ENCODE results near the gene BCL11A.

The BCL11A gene

DNA sequence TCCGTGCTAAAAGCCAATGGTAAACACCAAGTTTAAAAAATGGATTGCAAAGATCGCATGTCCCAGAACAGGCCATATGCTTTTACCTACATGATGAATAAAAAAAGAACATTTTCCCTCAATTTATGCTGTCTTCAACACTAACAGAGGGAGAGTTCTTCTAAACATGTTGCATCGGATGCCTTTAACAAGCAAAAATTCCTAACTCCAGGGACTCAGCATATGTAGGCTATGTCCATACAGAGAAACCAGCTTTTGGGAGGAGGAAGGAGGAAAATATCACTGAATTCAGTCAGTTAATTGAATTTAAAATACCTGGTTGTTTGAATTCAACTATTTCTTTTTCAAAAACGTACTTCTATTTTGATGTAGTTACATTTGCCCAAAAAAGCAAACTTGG lies 28.6 kb downstream of the BCL11A start:
- no peak for DNase-seq

DNA sequence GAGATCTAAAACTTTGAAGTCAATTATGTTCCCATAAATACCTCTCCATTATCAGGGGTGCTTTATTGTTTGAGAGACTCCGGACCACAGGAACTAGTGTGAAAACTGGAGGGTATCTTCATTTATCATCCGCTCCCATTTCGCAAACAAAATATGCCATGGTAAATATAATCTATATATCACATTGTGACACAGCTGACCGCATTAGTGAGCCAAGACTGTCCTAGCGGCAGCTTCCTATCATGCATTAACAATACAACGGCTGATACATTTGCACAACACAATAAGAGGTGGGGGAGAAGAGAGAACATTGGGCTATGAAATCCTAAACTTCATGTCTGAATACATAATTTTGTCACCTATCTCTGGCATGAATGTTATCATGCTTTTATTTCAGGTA lies 29.5 kb downstream of the BCL11A start:
- no peak for DNase-seq

DNA sequence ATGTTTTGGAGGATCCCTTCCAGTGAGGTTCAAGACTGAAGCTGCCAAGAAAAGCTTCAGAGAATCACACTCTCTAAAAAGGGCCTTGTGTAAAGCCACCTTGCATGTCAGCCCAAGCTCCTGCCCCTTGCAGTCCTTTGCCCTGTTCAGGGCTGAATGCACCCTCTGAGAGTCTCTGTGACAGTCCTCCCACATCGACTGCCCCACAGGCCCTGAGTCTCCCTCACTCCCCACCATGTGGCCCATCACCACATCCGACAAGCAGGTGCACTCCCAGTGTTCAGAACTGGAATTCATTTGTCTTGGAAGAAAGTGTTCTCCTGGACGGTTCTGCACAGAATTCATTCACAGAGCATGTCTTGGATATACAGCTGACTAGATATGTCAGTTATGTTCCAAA lies 31.0 kb downstream of the BCL11A start:
- DNase-seq: no peak

DNA sequence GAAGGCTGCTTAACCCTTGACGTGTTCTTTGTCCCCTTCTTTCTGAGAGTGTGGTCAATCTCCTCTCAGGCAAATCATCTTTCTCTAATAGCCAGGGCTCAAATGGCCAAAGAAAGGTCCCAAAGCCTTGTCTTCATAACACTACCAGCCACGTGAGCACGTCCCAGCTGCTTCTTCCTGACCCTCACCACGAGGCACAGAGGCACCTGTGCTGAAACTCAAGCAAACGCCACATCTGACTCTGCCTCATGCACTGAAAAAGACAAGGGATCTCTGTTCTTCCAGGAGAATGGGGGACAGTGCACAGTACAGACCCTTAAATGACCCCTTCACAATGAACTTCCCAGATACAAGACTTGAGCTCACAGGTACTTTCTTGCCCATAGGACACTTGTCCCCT lies 31.8 kb downstream of the BCL11A start:
- no peak for DNase-seq

- peak in 1 of 3 experiments; percentile 75 for DNase-seq
These were observed 32.4 kb downstream of the BCL11A start for GRCh38 chr2:60520917-60521539.

DNA sequence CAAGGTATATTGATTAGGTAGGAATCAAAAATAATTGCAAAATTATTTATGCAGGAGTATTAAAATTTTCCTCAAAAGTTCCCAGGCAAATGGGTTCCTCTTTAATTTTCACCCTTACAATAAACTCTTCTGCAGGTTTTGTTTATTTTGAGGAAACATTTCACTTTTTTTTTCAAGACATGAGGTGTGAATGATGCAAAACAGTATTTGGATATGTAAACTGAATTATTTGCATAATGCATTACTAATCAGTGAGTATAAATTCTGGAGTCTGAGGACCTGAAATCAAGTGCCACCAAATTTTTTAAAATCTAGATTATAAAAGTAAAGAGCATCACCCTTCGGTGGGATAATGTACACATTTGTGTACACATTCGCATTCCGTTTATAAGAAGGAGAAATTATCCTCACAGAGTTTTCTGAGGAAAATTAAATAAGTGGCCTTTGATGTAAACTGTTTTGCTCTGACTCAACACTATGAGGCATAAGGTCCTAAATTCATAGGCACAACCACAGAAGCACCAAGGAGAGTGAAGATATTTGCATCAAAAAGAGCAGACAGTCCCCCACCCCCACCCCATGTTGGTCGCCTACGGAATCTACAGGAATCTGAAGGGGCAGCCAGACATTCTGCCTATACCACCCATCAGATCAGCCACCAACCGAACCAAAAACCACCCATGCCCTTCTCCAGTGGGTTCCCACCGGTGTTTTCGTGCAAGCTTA lies 33.1 kb downstream of the BCL11A start:
- DNase-seq: no peak

DNA sequence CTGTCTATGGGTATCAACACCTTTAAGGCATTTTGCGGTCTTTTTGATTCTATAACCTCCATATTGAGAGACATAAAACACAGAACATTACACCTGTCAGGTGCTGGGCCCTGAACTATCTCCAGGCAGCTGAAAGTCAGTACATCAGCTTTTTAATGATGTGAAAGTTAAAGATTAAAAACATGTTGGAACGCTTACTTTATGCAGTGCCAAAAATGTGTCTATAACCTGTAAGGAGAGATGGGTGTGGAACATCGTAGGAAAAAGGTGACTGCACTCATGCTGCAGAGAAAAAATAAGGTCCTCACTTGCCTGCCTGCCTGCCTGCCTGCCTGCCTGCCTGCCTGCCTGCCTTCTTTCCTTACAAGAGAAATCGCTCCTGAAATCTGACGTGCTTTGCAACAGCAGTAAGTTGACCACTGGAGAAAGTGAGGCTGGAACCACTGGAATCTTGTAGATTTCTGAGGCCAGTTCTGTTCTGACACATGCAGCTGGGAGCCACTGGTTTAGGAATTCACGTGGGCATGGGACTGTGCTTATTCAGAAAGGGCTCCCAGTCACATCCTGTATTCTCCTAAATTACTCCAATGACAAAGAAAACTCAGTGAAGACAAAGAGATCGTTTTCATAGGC lies 34.1 kb downstream of the BCL11A start:
- DNase-seq: no peak

GRCh38 chr2:60518567-60518966 lies 34.9 kb downstream of the BCL11A start:
- no peak for DNase-seq

DNA sequence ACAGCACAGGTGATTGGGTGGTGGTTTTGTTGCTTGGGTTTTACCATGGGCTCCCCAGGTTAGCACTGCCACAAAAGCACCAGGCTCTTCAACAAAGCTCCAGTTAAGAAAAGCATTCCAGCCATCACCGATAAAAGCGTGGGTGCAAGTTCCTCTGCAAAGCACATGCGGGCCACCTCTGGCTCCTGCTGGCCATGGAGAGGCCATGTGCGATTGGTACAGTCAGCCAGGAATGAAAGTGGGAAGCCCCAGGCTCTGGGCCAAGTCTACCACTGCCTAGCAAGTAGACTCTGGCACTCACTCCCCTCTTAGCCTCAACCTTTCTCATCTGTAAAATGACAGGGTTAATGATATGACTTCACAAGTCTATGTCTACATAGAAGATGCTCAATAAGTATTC lies 36.0 kb downstream of the BCL11A start:
- no peak for DNase-seq

- DNase-seq: no peak
These were observed 36.6 kb downstream of the BCL11A start for GRCh38 chr2:60516826-60517225.

GRCh38 chr2:60516383-60516811 lies 37.1 kb downstream of the BCL11A start:
- no peak for DNase-seq

DNA sequence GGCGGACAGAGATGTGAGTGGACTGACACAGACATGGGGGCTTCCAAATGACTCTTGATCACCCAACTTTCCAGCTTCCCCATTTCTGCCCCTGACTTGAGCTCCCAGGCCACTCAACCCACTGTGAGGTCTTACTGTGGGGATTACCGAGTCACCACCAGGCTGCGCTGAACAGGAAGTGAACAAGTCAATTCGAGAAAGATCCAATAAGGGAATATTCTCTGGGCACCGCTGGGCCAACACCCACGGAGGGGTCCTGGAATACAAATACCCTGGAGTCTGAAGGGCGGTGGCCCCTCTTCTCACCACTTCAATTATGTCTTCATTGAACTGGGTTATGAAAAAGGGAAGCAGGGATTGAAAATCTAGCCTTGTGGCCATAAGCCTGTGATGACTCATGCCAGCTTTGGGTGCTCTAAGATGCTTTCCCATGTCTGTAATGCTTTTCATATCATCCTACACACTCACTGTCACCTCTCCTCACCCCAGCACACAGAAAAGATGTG lies 37.7 kb downstream of the BCL11A start:
- no peak for DNase-seq

- no peak for DNase-seq
These were observed 39.5 kb downstream of the BCL11A start for GRCh38 chr2:60513996-60514395.

- no peak for DNase-seq
These were observed 40.3 kb downstream of the BCL11A start for GRCh38 chr2:60513191-60513590.

DNA sequence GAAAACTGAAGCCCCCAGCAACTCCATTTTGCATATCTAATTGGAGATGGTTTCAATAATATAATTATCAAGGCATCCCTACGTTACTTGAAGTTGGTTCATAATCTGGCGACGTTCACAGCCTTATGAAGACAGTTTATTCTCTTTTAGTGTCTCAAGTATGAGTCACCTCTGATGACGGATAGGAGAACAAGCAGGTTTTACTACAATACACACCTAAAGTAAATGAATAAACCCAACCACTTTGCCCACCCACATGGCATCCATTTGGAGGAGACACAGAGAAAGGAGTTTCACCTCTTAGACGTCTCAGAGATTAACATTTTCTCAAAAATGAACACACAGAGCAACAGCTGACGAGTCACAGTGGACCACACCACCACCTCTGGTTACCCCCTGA lies 40.8 kb downstream of the BCL11A start:
- DNase-seq: no peak

GRCh38 chr2:60512062-60512622 lies 41.3 kb downstream of the BCL11A start:
- no peak for DNase-seq

- DNase-seq: no peak
These were observed 42.7 kb downstream of the BCL11A start for GRCh38 chr2:60510713-60511112.

GRCh38 chr2:60509066-60509465 lies 44.4 kb downstream of the BCL11A start:
- no peak for DNase-seq

DNA sequence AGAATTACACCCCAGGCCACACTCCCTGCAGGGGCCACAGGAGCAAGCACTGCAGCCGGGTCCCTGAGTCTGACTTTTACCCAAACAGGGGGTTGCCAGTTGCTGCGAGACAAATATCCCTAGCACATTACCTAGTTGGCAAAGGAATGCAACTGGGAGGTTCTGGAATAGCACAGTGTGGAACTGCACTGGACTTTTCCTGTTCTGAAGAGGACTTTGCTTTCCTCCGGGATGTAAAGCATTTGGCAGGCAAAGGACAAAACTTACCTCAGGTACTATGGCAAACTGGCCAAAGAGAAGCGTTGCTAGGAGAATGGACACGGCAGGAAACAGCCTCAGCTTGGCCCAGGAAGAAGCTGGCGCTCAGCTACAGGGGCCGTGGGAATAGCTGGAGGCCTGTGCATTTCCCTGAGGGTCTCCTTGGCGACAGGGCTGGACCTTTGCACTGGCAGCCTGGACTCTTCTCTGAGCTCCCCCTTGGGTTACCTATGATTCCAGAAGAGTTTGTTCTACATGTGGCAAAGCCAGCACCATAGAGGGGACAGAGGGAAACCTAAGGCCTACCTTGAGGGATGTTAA lies 45.0 kb downstream of the BCL11A start:
- no peak for DNase-seq

- no peak for DNase-seq
These were observed 46.1 kb downstream of the BCL11A start for GRCh38 chr2:60507211-60507965.

DNA sequence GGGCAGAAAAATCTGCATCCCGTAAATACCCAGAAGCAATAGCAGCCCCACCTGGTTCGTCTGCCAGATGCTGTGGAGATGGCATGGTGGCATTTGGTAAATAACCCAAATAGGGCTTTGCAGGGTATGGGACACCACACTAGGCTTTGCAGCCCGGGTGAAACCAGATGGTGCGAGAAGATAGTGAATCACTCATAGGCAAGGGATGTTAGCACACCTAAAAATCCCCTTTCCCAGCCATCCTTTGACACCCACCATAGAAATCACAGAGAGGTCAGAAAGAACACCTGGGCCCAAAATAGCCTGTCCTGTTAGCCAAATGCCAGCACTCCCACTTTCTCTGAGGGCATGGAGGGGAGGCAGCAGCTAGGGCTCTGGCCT lies 47.6 kb downstream of the BCL11A start:
- no peak for DNase-seq

DNA sequence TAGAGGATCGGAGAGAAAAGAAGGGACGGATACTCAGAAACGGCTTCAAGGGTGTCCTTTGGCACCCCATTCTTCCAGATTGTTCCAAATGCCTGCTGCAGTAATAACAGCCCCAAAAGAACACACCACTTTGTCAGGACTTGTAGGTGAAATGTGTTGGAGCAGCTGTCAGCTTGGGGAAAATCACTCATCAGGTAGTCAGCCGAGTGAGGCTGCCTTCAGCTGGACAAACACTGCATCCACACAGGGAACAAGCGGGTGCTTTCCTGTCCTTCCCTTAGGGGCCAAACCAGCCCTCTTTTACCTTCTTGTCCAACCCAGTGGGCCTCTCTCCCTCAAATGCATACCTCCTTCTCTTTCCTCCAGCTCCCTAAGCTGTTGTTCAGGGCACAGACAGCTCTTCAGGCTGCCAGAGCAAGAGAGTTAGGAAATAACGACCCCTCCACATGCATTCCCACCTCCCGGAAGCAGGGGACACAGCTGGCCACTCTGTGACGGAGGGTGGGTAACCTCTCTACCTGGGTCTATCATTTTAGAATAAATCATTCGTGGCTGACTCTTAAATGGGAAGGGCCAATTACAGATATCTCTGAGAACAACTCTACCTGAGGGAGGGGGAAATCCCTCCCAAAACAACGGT lies 48.1 kb downstream of the BCL11A start:
- DNase-seq: peak in 1 of 3 experiments; percentile 9
